ENCODE results near the gene PRB4. TPM values are rescaled to one million over a fixed set of nuclear protein-coding genes. Genes with fewer than 3 reads are reported as not detected.

The PRB4 gene
- not detected in 2 replicates for total RNA-seq

DNA sequence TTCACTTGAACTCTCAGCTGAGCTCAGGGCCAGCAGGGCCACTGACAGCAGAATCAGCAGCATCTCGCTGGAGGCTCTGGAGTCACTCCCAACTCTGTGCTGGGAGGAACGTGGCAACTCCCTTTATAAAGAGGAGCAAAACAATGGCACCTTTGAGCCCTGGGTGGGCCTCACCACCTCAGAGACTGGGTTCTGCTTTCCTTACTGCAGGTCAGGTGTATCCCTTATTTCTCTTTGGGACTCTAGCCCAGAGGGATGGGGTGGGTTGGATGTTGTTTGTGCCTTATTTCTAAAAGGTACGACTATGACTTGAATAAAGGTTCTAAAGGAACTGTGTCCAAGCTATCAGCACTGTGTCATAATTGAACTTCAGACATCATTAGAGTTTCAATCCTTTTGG lies at the start of gene PRB4:
TSS of gene PRB4 (minus strand) at position 101 of the 400 bp plus-strand sequence. CDS start at position 63, 38 bp downstream.

DNA sequence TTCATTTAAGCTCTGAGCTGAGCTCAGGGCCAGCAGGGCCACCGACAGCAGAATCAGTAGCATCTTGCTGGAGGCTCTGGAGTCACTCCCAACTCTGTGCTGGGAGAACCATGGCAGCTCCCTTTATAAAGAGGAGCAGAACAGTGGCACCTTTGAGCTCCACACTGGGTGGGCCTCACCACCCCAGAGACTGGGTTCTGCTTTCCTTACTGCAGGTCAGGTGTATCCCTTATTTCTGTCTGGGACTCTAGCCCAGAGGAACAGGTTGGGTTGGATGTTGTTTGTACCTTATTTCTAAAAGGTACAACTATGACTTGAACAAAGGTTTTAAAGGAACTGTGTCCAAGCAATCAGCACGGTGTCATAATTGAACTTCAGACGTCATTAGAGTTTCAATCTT lies 40.6 kb downstream of the PRB4 start, which contains the start of gene PRB3:
TSS of gene PRB3 (minus strand) at position 101 of the 400 bp plus-strand sequence. CDS start at position 63, 38 bp downstream.

Other genes with a start within 250 kb of the PRB4 start
- gene TAS2R46, start 248.1 kb downstream of the PRB4 start, total RNA-seq = 0.18 TPM in 1 of 2 replicates, not detected in the other
- gene TAS2R43, start 218.1 kb downstream of the PRB4 start, total RNA-seq = 0.35 TPM in 1 of 2 replicates, not detected in the other
- gene TAS2R30, start 175.8 kb downstream of the PRB4 start, total RNA-seq = not detected in 2 replicates
- gene SMIM10L1, start 139.2 kb downstream of the PRB4 start, total RNA-seq = 8.1 and 9.6 TPM in 2 replicates
- gene TAS2R42, start 123.5 kb downstream of the PRB4 start, total RNA-seq = not detected in 2 replicates
- not detected in 2 replicates for gene PRB3, start 40.7 kb downstream of the PRB4 start, total RNA-seq
- not detected in 2 replicates for gene PRB2, start 85.1 kb upstream of the PRB4 start, total RNA-seq